H1 (cell line): ENCODE results near the gene CYBA. TPM values are rescaled to one million over a fixed set of nuclear protein-coding genes. Genes with fewer than 3 reads are reported as not detected.
A peak's percentile ranks its signal among the peaks of the same experiment; 100 is the strongest.

ENCODE experiments used
- ATF3 ChIP-seq: IDR thresholded peaks from 2 replicates; pipeline ENCODE4 v1.6.1; 2011; ENCODE audit warnings: low read depth, mild to moderate bottlenecking, low read length; ENCODE audit not compliant: insufficient read depth
- EP300 ChIP-seq, 2 experiments: IDR thresholded peaks; 1 replicate in 1 of 2; 2 replicates in 1 of 2; pipeline ENCODE4 v1.6.1; 2011 to 2012; ENCODE audit warnings: low read depth in 2 of 2, low read length in 2 of 2, mild to moderate bottlenecking in 2 of 2, borderline replicate concordance in 1 of 2, inconsistent platforms in 1 of 2, moderate library complexity in 1 of 2
- MAX ChIP-seq: IDR thresholded peaks from 2 replicates; pipeline ENCODE4 v1.6.1; 2012; ENCODE audit warnings: inconsistent platforms
- NRF1 ChIP-seq: IDR thresholded peaks from 2 replicates; pipeline ENCODE4 v1.6.1; 2011; ENCODE audit warnings: mild to moderate bottlenecking, low read depth, low read length, improper control_type of control experiment
- RFX5 ChIP-seq: IDR thresholded peaks from 2 replicates; pipeline ENCODE4 v1.6.1; 2011; ENCODE audit warnings: low read depth, low read length, improper control_type of control experiment, borderline replicate concordance
- SIN3A ChIP-seq, 2 experiments: IDR thresholded peaks in 1 of 2; conservative IDR thresholded peaks in 1 of 2; 2 replicates each; pipeline ENCODE4 v1.6.1; 2011 to 2012; ENCODE audit warnings: low read length in 2 of 2, improper control_type of control experiment in 1 of 2, low read depth in 1 of 2, mild to moderate bottlenecking in 1 of 2
- SP1 ChIP-seq: IDR thresholded peaks from 2 replicates; pipeline ENCODE4 v1.6.1; 2011; ENCODE audit warnings: low read depth, low read length
- SRF ChIP-seq: IDR thresholded peaks from 2 replicates; pipeline ENCODE4 v1.6.1; 2011; ENCODE audit warnings: mild to moderate bottlenecking, low read depth, low read length, moderate library complexity
- TAF7 ChIP-seq: optimal IDR thresholded peaks from 2 replicates; pipeline ENCODE3; 2011; ENCODE audit warnings: low read depth, mild to moderate bottlenecking, inconsistent platforms, low read length, moderate library complexity, borderline replicate concordance
- polyA plus RNA-seq, 7 experiments: library from polyadenylated mRNA; depleted of rRNA in 3 of 7; stranded (reverse) in 5 of 7; unstranded in 2 of 7; fragments of >200 nt in 5 of 7; fragments of 200-250 nt in 2 of 7; gene quantifications; 1 replicate in 5 of 7; 2 replicates in 1 of 7; 4 replicates in 1 of 7; pipeline versions ENCODE4 v1.2.1 to v1.2.3, GENCODE V29; 2011 to 2013; ENCODE audit warnings: missing spikeins in 2 of 7, mixed read lengths in 2 of 7
- total RNA-seq: library from RNA; stranded (reverse); fragmentation: NEBNext Ultra II Directional; extraction: Animal tissue kit (Norgen Biotek cat#: 25700); gene quantifications from 2 replicates; pipeline ENCODE4 v1.2.1, GENCODE V29; 2021

Gene CYBA
- total and polyA plus RNA-seq, 2 of the 8 experiments (the other 6 are each of a cell fraction or from before 2014, with no cell fraction given): 136 to 254 TPM

DNA sequence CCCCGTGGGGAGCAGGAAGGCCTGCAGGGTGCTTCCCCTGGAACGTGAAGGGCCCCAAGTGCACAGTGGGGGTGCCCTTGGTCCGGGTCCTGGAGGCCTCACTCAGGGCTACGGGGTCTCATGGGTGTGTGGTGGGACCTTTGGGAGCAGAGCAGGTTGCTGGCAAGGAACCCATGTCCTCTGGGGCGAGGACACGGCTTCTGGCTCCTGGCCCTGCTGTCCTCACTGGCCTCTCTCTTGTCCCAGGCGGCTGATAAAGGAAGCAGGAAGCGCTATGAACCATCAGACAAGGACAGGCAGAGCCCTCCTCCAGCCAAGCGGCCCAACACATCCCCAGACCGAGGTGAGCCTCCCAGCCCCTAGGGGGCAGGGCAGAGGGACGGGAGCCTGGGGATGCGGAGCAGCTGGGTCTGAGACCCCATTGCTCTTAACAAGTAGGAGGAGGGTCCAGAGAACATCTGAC, 22.3 kb downstream of the CYBA start (continued):
- TF ChIP-seq SIN3A (conservative IDR thresholded peaks at IDR 0.05 in 1 of 2, IDR thresholded peaks at IDR 0.05 in 1 of 2; ENCODE audit: low read depth in 1 of 2, low read length in 2 of 2) (0 out of 4 replicates have a peak, but pooled peaks of 1 of the 2 experiments have one; percentile 28), NRF1 (no peak), ATF3 (no peak), MAX (no peak), SP1 (no peak), SRF (no peak), TAF7 (no peak), EP300 (IDR thresholded peaks at IDR 0.05; ENCODE audit: borderline replicate concordance in 1 of 2, low read depth in 2 of 2, low read length in 2 of 2) (no peak), RFX5 (no peak)
